HuH-7.5 (cell line): Measurements from ENCODE around the gene LUZP4.
"Not testable (repeated sequence)": the region's sequence is repeated elsewhere in the genome, so short reads cannot be mapped to it uniquely, and the experiment has no call there.

Experiments used
- DNase-seq: peaks from one replicate; pipeline ENCODE4 v3.0.0; 2011; ENCODE audit warnings: low spot score

The LUZP4 gene, protein sequence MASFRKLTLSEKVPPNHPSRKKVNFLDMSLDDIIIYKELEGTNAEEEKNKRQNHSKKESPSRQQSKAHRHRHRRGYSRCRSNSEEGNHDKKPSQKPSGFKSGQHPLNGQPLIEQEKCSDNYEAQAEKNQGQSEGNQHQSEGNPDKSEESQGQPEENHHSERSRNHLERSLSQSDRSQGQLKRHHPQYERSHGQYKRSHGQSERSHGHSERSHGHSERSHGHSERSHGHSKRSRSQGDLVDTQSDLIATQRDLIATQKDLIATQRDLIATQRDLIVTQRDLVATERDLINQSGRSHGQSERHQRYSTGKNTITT

DNA sequence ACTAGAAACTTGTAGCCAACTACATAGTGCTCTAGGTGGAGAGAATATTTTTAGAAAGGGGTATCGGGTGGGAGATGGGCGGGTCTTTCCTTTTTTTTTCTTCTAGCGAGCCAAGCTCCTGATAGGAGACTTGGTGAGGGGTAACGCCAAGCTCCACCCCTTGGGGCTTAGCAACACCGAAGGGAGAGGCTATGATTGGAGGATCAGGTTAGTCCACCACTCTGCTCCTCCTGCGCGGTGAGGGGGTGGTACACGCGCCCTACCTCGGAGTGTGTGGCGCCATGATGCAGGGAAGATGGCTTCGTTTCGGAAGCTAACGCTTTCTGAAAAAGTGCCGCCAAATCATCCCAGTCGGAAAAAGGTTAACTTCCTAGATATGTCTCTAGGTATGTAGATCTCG, at the start of gene LUZP4:
Gene LUZP4 (plus strand): TSS at position 251 of the 400 bp plus-strand sequence. CDS start 45 bp downstream, at position 296.
- DNase-seq: no peak

DNA sequence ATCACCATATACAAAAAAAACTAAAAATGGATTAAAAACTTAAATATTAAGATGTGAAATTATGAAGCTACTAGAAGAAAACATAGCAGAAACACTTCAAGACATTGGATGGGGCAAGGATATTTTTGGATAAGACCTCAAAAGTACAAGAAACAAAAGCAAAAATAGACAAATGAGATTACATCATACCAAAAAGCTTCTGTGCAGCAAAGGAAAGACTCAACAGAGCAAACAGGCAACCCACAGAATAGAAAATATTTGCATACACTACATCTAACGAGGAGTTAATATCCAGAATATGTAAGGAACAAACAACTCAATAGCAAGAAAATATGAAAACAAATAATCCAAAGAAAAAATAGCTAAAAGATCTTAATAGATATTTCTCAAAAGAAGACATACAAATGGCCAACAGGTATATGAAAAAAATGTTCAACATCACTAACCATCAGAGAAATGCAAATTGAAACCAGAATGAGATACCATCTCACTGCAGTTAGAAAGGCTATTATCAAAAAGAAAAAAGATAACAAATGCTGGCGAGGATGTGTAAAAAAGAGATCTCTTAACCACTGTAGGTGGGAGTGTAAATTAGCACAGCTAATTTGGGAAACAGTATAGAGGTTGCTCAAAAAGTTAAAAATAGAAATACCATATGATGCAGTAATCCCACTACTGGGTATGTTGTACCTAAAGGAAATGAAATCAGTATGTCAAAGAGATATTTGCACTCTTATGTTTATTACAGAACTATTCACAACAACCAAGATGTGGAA, 37.9 kb upstream of the LUZP4 start:
- DNase-seq: no peak

DNA sequence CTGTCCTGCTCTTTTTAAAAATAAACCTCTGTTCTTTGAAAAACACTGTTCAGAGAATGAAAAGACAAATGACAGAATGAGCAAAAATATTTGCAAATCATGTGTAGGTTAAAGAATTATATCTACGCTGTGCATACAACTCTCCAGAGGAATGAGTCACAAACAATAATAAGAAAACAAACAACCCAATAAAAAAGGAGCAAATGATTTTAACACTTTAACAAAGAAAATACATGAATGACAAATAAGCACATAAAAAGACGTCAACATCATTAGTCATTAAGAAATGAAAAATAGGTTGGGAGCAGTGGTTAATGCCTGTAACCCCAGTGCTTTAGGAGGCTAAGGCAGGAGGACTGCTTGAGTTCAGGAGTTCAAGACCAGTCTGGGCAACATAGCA, 34.5 kb upstream of the LUZP4 start:
- DNase-seq: no peak

DNA sequence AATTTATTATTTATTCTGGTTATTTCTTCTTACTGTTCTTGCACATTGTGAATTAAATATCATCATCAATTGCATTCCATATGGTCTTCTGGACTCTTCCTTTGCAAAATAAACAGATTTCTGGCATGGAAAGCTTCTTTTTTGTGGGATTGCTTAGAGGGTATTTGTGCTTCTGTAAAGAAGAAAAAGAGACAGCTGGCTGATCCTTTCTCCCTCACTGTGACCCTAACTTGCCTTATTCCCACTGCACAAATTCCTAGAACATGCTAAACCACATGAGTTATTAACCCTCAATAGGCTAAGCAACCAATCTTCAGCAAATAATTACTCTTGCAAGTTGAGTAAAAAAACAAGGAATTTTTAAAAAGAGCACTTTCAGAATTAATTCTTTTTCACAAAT, 31.8 kb upstream of the LUZP4 start:
- DNase-seq: no peak

DNA sequence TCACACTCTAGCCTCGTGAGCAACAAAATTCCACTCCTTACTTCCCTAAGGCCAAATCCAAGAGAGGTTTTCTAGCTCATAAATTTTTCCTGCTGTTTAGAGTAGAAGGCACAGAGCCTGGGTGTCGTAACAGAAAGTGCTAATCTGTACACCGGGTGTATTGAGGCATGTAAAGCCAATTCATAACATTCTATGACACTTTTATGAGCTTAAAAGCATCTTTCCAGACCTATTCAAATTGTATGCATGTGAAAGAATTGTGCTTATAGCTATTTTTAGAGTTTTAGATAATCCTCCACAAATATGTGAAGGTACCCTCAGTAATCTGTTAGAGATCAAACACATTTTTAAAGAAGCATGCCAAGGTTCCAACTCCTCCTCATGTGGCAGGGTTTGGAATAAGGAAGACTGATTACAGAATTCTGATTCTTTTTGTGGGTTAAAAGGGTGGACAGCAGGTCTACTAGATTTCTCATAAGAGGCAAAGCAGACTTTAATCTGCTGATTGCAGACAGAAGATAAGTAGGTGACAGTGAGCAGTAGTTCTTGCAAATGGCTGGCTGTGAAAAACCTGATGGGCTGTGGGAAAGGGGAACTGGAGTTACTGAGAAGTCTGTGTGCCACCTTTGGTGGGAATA, 30.2 kb upstream of the LUZP4 start:
- DNase-seq: no peak

DNA sequence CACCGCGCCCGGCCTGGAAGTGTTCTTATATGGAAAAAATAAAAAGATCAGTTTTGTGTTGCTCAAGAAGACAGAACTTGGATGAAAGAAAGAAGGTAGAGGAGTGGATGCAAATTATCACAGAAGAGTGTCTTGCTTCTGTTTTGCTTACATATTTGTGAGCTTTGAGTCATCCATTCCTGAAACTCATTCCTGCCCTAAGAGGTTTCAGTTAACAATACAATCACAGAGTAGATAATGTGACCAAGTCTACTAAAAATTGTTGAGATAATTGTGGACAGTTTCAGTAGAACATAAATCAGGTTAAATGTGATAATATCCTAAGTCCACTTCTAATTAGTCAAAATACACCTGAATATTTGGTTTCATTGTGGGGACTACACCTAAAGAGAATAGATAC, 29.2 kb upstream of the LUZP4 start:
- no peak for DNase-seq

DNA sequence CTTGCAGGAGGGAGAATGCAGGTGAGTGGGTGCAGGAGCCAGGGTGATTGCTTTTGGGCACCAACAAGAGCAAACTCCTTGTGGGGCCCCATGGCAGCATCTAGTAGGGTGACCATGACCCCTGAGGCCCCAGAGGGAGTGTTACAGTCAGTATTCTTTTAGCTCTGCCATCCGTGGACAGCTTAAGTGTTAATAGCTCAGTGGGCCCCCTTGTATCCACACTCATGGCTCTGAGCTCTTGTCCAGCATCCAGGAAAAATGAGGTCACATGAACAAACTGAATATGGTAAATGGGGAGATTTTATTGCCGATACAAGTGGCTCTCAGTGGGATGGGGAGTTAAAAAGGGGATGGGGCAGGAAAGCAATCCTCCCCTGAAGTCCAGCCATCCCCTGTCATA, 28.4 kb upstream of the LUZP4 start:
- DNase-seq: no peak

DNA sequence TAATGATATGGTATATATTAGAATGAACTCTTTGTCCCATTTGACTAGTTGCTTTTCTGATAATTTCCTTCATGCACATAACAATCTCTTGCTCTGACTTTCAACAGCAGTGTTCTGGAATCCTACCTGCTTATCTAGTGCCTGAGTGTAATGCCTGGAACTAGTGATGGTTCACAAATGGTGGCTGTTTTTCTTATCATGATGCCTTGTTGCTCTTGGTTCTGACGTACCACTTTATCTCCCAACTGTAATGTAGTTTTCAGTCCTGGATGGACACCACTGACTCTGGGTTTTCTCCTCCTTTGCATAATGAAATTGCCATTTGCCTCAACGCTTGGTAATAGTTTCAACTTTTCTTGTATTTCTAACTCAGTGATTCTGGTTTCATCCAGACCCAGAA, 25.5 kb upstream of the LUZP4 start:
- DNase-seq: no peak

DNA sequence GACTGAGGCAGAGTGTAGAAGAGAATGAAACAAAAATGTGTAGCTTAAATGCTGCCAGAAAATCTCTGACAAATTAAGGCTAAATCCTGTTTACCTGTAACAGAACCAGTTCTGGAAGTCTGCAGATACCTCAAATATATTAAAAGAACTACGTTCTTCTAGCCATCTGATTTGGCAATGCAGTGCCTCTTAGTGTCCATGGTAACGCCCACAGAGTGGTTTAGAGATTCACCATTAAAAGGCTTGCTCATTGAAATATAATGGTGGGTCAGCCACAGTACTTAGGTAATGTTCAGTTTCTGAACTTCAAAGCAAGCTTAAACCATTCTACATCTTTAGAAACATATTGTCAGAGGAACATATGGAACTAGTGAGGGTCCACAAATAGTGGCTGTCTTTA, 23.2 kb upstream of the LUZP4 start:
- DNase-seq: no peak

DNA sequence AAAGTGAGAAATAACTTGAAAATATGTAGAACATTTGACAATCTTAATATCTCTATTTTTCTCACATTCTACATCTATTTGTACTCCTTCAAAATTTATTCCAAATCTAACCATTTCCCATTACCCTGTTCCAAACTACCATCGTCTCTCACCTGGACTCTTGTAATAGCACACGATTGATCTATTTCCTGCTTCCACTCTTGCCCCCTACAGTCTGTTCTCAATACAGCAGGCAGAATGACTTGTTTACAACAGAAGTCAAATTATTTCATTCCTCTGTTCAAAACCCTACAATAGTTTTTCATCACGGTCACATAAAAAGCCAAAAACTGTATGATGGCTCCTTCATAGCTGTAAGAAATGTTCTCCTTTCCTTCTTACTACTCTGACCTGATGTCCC, 21.1 kb upstream of the LUZP4 start:
- no peak for DNase-seq

DNA sequence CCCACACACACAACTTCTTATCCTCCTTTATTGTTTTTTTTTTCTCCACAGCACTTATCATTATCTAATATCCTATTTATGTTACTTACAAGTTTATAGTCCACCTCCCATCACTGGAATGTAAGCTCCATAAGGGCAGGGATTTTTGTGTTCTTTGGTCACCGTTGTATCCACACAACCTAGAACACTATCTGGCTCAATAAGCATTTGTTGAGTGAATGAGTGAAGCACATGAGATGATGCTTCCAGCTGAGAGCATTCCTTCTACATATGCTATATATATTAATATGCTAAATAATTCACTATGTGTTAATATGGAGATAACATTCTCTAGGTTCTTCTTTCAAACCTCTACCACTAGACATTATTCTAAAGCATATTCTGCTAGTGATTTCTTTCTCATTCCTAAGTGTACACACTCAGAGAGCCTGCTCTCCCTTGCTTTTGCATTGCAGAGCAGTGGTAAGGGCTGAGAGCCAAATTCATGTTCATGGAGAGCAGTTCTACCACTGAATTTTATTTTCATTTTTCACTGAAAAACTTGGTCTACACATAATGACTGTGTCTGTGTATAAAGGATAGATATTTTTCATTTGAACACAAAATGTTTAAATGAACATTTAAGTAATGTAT, 20.3 kb upstream of the LUZP4 start:
- DNase-seq: no peak

DNA sequence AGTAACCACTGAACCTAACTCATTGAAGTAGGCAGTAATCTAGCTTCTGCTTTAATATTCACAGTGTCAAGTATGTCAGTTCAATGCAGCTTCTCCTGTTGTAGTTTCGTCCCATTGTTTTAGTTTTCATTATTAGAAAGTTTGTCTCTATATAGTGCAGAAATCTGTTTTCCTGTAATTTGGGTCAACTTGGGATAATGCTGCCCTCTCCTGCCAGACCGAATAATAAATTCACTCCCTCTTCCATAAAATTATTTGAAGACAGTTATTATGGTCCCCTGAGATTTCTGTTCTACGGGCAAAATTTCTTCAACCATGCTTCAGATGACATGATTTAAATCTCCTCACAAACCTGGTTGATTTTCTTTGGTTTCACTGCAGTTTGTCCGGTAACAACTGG, 4.6 kb upstream of the LUZP4 start:
- no peak for DNase-seq

DNA sequence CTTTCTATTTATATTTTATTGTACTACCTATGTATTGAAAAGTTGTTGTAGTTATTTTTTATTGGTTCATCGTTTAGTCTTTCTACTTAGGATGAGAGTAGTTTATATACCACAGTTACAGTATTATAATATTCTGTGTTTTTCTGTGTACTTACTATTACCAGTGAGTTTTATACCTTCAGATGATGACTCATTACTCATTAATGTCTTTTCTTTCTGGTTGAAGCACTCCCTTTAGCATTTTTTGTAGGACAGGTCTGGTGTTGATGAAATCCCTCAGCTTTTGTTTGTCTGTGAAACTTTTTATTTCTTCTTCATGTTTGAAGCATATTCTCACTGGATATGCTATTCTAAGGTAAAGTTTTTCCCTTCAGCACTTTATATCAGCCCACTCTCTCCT, 7.7 kb downstream of the LUZP4 start:
- DNase-seq: no peak

DNA sequence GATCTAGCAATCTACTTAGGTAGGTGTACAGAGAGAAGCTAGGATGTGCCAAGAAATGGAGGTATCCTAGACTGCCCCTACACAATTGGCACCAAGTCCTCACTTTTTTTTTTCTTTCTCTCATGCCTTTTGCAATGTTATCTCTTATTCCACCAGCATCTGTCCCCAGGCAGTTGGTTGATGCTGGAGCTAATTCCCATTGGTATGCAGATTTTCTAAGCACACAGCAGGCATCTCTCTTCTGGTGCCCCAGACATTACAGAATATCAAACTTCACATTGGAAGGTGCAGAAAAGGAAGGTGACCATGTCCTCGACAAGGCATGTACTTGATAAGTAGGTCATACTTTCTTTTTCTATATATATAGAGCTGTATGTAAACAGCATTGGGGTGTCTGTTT, 21.6 kb downstream of the LUZP4 start:
- no peak for DNase-seq

DNA sequence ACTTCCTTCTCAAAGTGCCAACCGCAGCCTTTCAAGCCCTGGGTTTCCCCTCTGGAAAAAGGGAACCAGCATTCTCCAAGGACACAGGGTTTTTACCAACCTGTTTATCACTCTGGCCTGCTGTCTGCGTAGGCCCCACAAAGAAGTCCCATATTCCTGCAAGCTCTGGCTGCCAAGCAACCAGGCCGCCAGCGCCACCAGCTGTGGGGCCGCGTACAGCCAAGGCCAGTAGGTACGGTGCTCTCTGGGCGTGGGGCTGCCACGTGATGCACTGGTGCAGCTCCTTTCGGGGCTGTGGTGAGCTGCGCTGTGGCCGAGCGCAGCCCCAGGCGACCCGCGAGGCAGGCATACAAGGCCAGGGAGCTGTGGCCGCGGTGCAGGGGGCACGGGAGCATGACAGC, 22.1 kb downstream of the LUZP4 start:
- DNase-seq: no peak

DNA sequence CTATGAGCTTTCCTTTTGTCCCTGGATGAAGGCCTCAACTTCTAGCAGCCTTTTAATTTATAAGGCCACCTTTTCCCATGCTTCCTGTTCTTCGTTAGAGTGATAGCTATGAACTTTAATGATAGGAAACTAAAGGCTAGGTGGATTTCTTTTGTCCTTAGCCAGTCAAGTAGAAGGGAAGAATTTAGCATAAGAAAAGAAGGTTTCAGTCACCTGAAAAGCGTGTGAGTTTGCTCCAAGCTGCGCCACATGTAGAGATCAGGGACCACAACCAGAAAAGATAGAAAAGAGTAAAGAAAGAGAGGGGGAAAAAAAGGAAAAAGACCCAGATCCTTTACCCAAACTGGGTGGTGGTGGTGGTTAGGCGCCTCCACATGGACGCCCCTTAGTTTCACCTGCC, 28.6 kb downstream of the LUZP4 start:
- no peak for DNase-seq

DNA sequence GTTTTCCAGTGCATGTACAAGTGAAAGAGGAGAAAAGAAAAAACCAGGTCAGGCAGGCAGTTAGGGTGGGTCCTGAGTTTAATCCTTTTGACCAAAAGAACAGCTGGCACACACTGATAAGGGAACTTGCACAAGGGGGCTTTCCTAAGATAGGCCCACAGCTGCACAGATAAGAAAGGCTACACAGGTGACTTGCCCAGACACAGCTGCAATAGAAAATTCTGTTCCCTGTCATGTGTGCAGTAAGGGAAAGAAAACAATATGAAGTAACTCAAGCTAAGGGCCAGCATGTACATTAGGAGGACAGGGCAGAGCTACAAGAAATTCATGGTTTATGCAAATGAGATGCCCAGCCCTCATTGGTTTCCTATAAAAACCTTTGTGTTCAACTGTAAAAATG, 32.9 kb downstream of the LUZP4 start:
- no peak for DNase-seq

DNA sequence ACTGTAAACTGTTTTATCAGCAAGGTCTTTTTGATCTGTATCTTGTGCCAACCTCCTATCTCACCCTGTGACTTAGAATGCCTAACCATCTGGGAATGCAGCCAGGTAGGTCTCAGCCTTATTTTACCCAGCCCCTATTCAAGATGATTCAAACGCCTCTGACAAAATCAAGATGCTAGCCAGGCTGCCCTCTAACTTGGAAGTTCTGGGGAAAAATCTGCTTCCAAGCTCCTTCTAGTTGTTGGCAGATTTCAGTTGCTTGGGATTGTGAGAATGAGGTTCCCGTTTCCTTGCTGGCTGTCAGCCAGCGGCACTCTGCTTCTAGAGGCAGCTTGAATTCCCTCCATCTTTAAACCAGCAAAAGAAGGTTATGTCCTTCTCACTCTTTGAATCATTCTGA, 34.7 kb downstream of the LUZP4 start:
- no peak for DNase-seq

DNA sequence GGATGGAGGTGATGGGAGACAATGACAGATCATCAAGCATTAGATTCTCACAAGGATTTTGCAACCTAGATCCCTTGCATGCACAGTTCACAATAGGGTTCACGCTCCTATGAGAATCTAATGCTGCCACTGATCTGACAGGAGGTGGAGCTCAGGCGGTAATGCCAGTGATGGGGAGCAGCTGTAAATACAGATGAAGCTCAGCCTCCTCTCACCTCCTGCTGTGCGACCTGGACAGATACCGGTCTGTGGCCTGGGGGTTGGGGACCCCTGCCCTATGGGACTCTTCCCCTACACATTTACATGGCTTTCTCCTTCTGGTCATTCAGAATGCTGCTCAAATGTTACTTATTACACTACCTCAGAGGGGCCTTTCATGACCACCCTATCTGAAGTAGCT, 39.8 kb downstream of the LUZP4 start:
- not testable (repeated sequence) for DNase-seq

DNA sequence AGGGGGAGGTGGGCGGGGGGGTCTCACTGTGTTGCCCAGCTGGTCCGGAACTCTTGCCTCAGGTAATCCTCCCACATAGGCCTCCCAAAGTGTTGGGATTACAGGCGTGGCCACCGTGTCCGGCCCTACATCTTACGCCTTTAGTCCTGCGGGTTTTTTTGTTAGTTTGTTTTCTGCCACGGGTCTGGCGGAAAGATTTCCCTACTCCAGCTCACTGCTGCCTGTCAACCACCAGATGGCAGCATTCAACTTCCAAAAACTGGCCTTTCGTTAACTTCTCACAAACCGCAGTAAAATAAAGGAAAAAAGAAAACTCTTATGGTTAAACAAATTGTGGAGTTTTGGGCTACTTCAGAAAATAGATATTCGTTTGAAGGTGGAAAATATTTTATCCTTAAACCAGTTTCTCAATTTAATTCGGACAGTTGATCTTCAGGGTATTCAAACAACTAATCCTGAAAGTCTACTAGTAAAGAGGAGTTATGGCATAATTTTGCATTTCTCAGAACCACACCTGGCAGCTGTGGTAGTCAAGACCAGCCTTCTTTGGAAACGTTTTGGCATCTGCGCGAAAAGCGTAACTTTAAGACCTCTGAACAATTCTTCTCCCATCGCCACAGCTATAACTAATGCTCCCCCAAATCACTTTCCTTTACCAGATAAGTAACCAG, 41.1 kb downstream of the LUZP4 start:
- DNase-seq: no peak

DNA sequence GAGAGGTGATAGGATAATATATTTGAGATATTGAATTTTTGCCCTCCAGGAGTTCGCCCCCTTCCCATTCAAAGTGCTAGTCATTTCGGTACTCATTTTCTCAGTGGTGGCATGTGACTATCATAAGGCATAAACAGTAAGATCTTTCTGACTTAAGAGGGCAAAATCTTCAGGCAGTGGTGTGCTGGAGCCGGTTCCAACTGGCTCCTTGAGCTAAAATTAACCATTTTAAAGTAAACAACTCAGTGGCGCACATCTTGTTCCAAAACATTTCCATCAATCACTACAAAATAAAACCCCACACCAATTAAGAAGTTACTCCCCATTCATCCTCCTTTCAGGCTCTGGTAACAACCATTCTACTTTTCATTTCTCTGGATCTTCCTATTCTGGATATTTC, 43.3 kb downstream of the LUZP4 start:
- no peak for DNase-seq

DNA sequence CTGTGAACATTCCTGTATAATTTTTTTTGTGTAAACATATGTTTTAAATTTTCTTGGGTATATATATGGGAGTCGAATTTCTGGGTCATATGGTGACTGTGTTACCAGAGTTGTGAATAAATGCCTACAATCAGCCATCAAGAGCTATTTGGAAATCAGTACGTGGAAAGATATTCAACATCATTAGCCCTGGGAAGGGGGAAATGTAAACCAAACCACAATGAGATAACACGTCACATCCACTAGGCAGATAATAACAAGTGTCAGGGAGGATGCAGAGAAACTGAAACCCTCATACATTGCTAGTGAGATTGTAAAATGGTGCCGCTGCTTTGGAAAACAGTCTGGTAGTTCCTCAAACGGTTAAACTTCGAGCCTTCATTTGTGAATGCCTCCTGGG, 43.9 kb downstream of the LUZP4 start:
- no peak for DNase-seq
